HEK293 (cell line): ENCODE measurements around the gene IL1RAP.

ENCODE experiments used
- CTCF ChIA-PET: fragments of 350-600 bp; formaldehyde crosslinking; extraction: SDS; loops from one replicate; lab custom pipeline; 2021; ENCODE audit warnings: antibody characterized with exemption; lab: Yijun Ruan, JAX
- POLR2A ChIA-PET: fragments of 300-600 bp; formaldehyde crosslinking; extraction: SDS; loops from one replicate; lab custom pipeline; 2020; ENCODE audit warnings: antibody characterized with exemption, inconsistent platforms; lab: Yijun Ruan, JAX
- H3K27ac ChIP-seq: fragments of 200-500 bp; sonication (Bioruptor generic); 2 replicates; pipeline ENCODE4 v1.5.1; 2014; ENCODE audit warnings: low read depth, low read length, control low read depth, inconsistent platforms; ENCODE audit errors: extremely low read depth
- H3K36me3 ChIP-seq, 2 experiments: fragments of 200-500 bp in 1 of 2; sonication (Bioruptor generic) in 1 of 2; 1 replicate in 1 of 2; 2 replicates in 1 of 2; pipeline ENCODE4 v1.5.1; 2014 to 2017; ENCODE audit warnings: inconsistent platforms in 2 of 2, low read length in 2 of 2; ENCODE audit not compliant: control insufficient read depth in 2 of 2, insufficient read depth in 1 of 2
- H3K4me1 ChIP-seq: fragments of 200-500 bp; sonication (Bioruptor generic); 2 replicates; pipeline ENCODE4 v1.5.1; 2014; ENCODE audit warnings: mild to moderate bottlenecking, low read length, inconsistent platforms; ENCODE audit not compliant: control insufficient read depth, insufficient read depth
- H3K4me3 ChIP-seq: 2 replicates; pipeline ENCODE4 v1.5.1; 2011; ENCODE audit warnings: low read depth, mild to moderate bottlenecking, control low read depth, low read length, moderate library complexity
- H3K9me3 ChIP-seq: fragments of 200-500 bp; sonication (Bioruptor generic); 2 replicates; pipeline ENCODE4 v1.5.1; 2014; ENCODE audit warnings: low read depth, low read length, inconsistent platforms; ENCODE audit not compliant: control insufficient read depth, insufficient read depth
- AEBP2 ChIP-seq: fragments of 450-650 bp; formaldehyde crosslinking; IDR thresholded peaks from 2 replicates; pipeline ENCODE4 v1.5.1; 2016; ENCODE audit warnings: missing biosample characterization, missing genetic modification characterization, borderline replicate concordance
- EGR2 ChIP-seq: fragments of 450-650 bp; formaldehyde crosslinking; IDR thresholded peaks from 2 replicates; pipeline ENCODE4 v1.5.1; 2016; ENCODE audit warnings: low read depth, missing biosample characterization, missing genetic modification characterization
- GFI1B ChIP-seq: fragments of 450-650 bp; formaldehyde crosslinking; IDR thresholded peaks from 2 replicates; pipeline ENCODE4 v1.5.1; 2016; ENCODE audit warnings: missing biosample characterization, missing genetic modification characterization
- IKZF3 ChIP-seq: fragments of 450-650 bp; IDR thresholded peaks from 2 replicates; pipeline ENCODE4 v1.5.0; 2018; ENCODE audit warnings: missing biosample characterization, mild to moderate bottlenecking, missing genetic modification characterization, moderate library complexity
- MZF1 ChIP-seq: fragments of 450-650 bp; formaldehyde crosslinking; IDR thresholded peaks from 2 replicates; pipeline ENCODE4 v1.5.1; 2017; ENCODE audit warnings: missing biosample characterization, missing genetic modification characterization, borderline replicate concordance
- PATZ1 ChIP-seq: fragments of 450-650 bp; formaldehyde crosslinking; IDR thresholded peaks from 2 replicates; pipeline ENCODE4 v1.5.1; 2016; ENCODE audit warnings: missing biosample characterization, missing genetic modification characterization
- SP7 ChIP-seq: fragments of 450-650 bp; formaldehyde crosslinking; IDR thresholded peaks from 2 replicates; pipeline ENCODE4 v1.5.1; 2016; ENCODE audit warnings: missing biosample characterization, missing genetic modification characterization
- ZFP3 ChIP-seq: fragments of 450-650 bp; formaldehyde crosslinking; IDR thresholded peaks from 2 replicates; pipeline ENCODE4 v1.5.1; 2016; ENCODE audit warnings: low read depth, missing biosample characterization, missing genetic modification characterization
- ZNF169 ChIP-seq: fragments of 450-650 bp; formaldehyde crosslinking; IDR thresholded peaks from 2 replicates; pipeline ENCODE4 v1.5.1; 2016; ENCODE audit warnings: missing biosample characterization, missing genetic modification characterization
- ZNF23 ChIP-seq: fragments of 450-650 bp; formaldehyde crosslinking; IDR thresholded peaks from 2 replicates; pipeline ENCODE4 v1.5.1; 2016; ENCODE audit warnings: missing biosample characterization, missing genetic modification characterization, borderline replicate concordance
- ZNF501 ChIP-seq: fragments of 450-650 bp; formaldehyde crosslinking; IDR thresholded peaks from 2 replicates; pipeline ENCODE4 v1.5.1; 2016; ENCODE audit warnings: missing biosample characterization, missing genetic modification characterization
- ZNF544 ChIP-seq: fragments of 450-650 bp; formaldehyde crosslinking; IDR thresholded peaks from 2 replicates; pipeline ENCODE4 v1.5.0; 2017; ENCODE audit warnings: missing biosample characterization, missing genetic modification characterization
- ZNF571 ChIP-seq: fragments of 450-650 bp; formaldehyde crosslinking; IDR thresholded peaks from 2 replicates; pipeline ENCODE4 v1.5.0; 2017; ENCODE audit warnings: missing biosample characterization, missing genetic modification characterization
- ZNF600 ChIP-seq: fragments of 450-650 bp; formaldehyde crosslinking; IDR thresholded peaks from 2 replicates; pipeline ENCODE4 v1.5.1; 2016; ENCODE audit warnings: missing biosample characterization, missing genetic modification characterization
- ZNF660 ChIP-seq: fragments of 450-650 bp; IDR thresholded peaks from 2 replicates; pipeline ENCODE4 v1.5.1; 2018; ENCODE audit warnings: missing biosample characterization, mild to moderate bottlenecking, missing genetic modification characterization
- ZNF677 ChIP-seq: fragments of 450-650 bp; IDR thresholded peaks from 2 replicates; pipeline ENCODE4 v1.5.0; 2018; ENCODE audit warnings: missing biosample characterization, mild to moderate bottlenecking, missing genetic modification characterization, moderate library complexity
- ZNF830 ChIP-seq: fragments of 450-650 bp; IDR thresholded peaks from 2 replicates; pipeline ENCODE4 v1.5.0; 2018; ENCODE audit warnings: missing biosample characterization, missing genetic modification characterization, low read depth, mild to moderate bottlenecking, moderate library complexity
- ZNF837 ChIP-seq: fragments of 450-650 bp; formaldehyde crosslinking; IDR thresholded peaks from 2 replicates; pipeline ENCODE4 v1.5.1; 2016; ENCODE audit warnings: missing biosample characterization, missing genetic modification characterization
- ZSCAN4 ChIP-seq: fragments of 450-650 bp; formaldehyde crosslinking; IDR thresholded peaks from 2 replicates; pipeline ENCODE4 v1.5.1; 2017; ENCODE audit warnings: missing biosample characterization, missing genetic modification characterization

The IL1RAP gene

GRCh38 chr3:190505381-190506003 lies 8.4 kb upstream of the IL1RAP start (continued):
- no peak for TF ChIP-seq ZNF677 (tag by site-specific recombination)

GRCh38 chr3:190506271-190506670 lies 7.6 kb upstream of the IL1RAP start:
- H3K4me3 ChIP-seq, result no peak overlapping the region
- no peaks in the 10 kb centered on the region for H3K36me3 ChIP-seq
- no peaks in the 10 kb centered on the region; the same call in 1 of the 2 replicates for H3K4me1 ChIP-seq
- H3K27ac ChIP-seq, result no peak overlapping the region
- TF ChIP-seq PATZ1 (tag by site-specific recombination), result no peak
- POLR2A ChIA-PET, result no interaction called here
- no peaks in the 10 kb centered on the region for H3K9me3 ChIP-seq
- CTCF ChIA-PET, result no interaction called here

- ChIA-PET POLR2A (interaction anchor here (2.0 kb wide), 1 partner anchor 192 kb away, joined by 5 read pairs; no protein-coding TSS in a partner anchor), CTCF (interaction anchor here (0.6 to 1.3 kb wide), 2 partner anchors 8 to 187 kb away, joined by 3 read pairs; no protein-coding TSS in a partner anchor)
- no peak for TF ChIP-seq EGR2 (tag by site-specific recombination)
- TF ChIP-seq SP7 (tag by site-specific recombination), result no peak
- no peak for TF ChIP-seq AEBP2
- no peak for TF ChIP-seq ZFP3 (tag by site-specific recombination)
- no peak for TF ChIP-seq ZNF23
- no peak for TF ChIP-seq IKZF3 (tag by site-specific recombination)
- no peak for TF ChIP-seq ZSCAN4
- TF ChIP-seq MZF1 (tag by site-specific recombination), result no peak
- TF ChIP-seq ZNF544, result no peak
- no peak for TF ChIP-seq ZNF501
- no peak for TF ChIP-seq ZNF169 (tag by site-specific recombination)
- no peak for TF ChIP-seq ZNF830 (tag by site-specific recombination)
- TF ChIP-seq ZNF837 (tag by site-specific recombination), result no peak
- TF ChIP-seq GFI1B (tag by site-specific recombination), result no peak
- TF ChIP-seq ZNF600 (tag by site-specific recombination), result no peak
- TF ChIP-seq ZNF571 (tag by site-specific recombination), result no peak
- TF ChIP-seq ZNF660 (tag by site-specific recombination), result no peak
- Histone ChIP-seq H3K27ac (no peak overlapping the region), H3K4me1 (no peaks in the 10 kb centered on the region), H3K36me3 (no peaks in the 10 kb centered on the region), H3K9me3 (no peaks in the 10 kb centered on the region), H3K4me3 (no peak overlapping the region)
Measured at GRCh38 chr3:190512666-190513065, 1.2 kb upstream of the IL1RAP start.
